Upper lobe of left lung (tissue), 4 donors: ENCODE results near the gene PHOX2A.

Experiments
- EP300 ChIP-seq, 4 donors: sonication (generic); formaldehyde crosslinking; IDR thresholded peaks; one replicate each; pipeline ENCODE4 v1.5.1; 2017; ENCODE audit warnings: antibody characterized with exemption in 4 of 4, control low read depth in 2 of 4
- POLR2AphosphoS5 ChIP-seq, 2 donors: sonication (generic); formaldehyde crosslinking; IDR thresholded peaks; one replicate each; pipeline ENCODE4 v1.5.1; 2017; ENCODE audit warnings: antibody characterized with exemption in 2 of 2

DNA sequence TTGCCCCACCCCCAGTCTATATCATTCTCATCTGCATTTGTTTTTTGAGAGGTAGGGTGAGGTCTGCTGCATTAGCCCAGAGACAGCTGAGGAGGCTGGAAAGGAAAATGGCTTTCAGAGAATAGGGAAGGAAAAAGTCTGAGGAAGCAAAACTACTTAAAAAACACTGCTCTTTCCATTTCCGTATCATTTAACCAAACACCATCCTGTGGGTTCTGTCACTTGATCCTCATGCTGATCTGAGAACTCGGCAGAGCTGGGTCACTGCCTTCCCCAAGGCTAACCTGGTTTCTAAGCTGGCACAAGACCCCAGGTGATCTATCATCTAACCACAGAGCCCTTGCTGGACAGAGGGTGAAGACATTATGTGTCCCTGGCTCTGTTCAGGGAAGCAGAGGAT, 26.1 kb downstream of the PHOX2A start:
- TF ChIP-seq POLR2AphosphoS5 (IDR thresholded peaks at IDR 0.05) (no peak), EP300 (IDR thresholded peaks at IDR 0.05) (no peak)
